ENCODE measurements around the gene FRS2. TPM values are rescaled to one million over a fixed set of nuclear protein-coding genes. Genes with fewer than 3 reads are reported as not detected.

The FRS2 gene
- total and polyA plus RNA-seq, 10 of the 15 experiments (the other 5 are each of a cell fraction or from before 2014, with no cell fraction given): 1.1 to 13.1 (median 5.9) TPM

GRCh38 chr12:69534389-69534822 is 64.2 kb downstream of the FRS2 start:
- intact Hi-C loops (cut with micrococcal nuclease; ENCODE audit: unreplicated experiment) (no loop called here), in situ Hi-C loops (cut with MboI) (no loop called here)
- RAD21 ChIA-PET (ENCODE audit: unreplicated experiment): interaction anchor here (0.5 to 1.3 kb wide), 5 partner anchors 17 to 177 kb away, joined by 3 to 4 read pairs (median 4); partner anchors contain the start of gene FRS2
- H3K27ac ChIP-seq (ENCODE audit: control insufficient read depth, insufficient read depth): no peak overlapping the region
- peak; percentile 51 for DNase-seq (ENCODE audit: low read depth, low spot score)
- peaks cover 2% of the 10 kb centered on the region for H3K79me2 ChIP-seq (ENCODE audit: control insufficient read depth, insufficient read depth, low read length)
- no peaks in the 10 kb centered on the region for H3K9me3 ChIP-seq (replicated peaks; ENCODE audit: control insufficient read depth, insufficient read depth, low read length)
- SMC1A ChIA-PET (ENCODE audit: uncharacterized antibody, unreplicated experiment): interaction anchor here (0.7 to 1.5 kb wide), 4 partner anchors 35 to 64 kb away, joined by 3 to 4 read pairs (median 3); partner anchors contain the start of gene FRS2
- H3K4me1 ChIP-seq (ENCODE audit: control insufficient read depth, insufficient read depth, low read length): peaks cover 10% of the 10 kb centered on the region
- H3K9ac ChIP-seq (ENCODE audit: control insufficient read depth, insufficient read depth, low read length): no peak overlapping the region
- BruUV-seq (replicated peaks): no TSS peak
- CTCF ChIA-PET: interaction anchor here (0.9 to 1.5 kb wide), 4 partner anchors 22 to 149 kb away, joined by 3 to 5 read pairs (median 4); no protein-coding TSS in a partner anchor
- H3K4me3 ChIP-seq: no peak overlapping the region
- WGBS (ENCODE audit: insufficient coverage, insufficient replicate concordance, low lambda C conversion rate, missing lambda C conversion rate): 35% methylated on average over 3 of the region's 3 CpGs
- no peaks in the 10 kb centered on the region for H3K27me3 ChIP-seq (replicated peaks in 1 of 2; ENCODE audit: control insufficient read depth in 2 of 2, insufficient read depth in 2 of 2, low read length in 1 of 2)
- H3K36me3 ChIP-seq (ENCODE audit: control insufficient read depth in 2 of 2, insufficient read depth in 2 of 2, low read length in 1 of 2): peaks cover 0 to 2% of the 10 kb centered on the region in 2 experiments; a peak in 2 of 4 replicates
- POLR2A ChIA-PET: interaction anchor here (0.5 to 1.1 kb wide), 2 partner anchors 13 to 612 kb away, joined by 3 to 4 read pairs; no protein-coding TSS in a partner anchor
- no peaks in the 10 kb centered on the region for H4K20me1 ChIP-seq (ENCODE audit: control insufficient read depth, insufficient read depth)
- no peak overlapping the region for H2AFZ ChIP-seq (ENCODE audit: control insufficient read depth, low read depth, low read length)
- H3K4me2 ChIP-seq (ENCODE audit: control insufficient read depth, insufficient read depth): peak overlapping the region; percentile 38; the same call in 1 of the 2 replicates
- peak; percentile 97 for ATAC-seq
- FAIRE-seq: no peak
- TF ChIP-seq IKZF1 (conservative IDR thresholded peaks at IDR 0.05) (peak; percentile 44; the same call in 1 of the 2 replicates), NBN (IDR thresholded peaks at IDR 0.05) (peak; percentile 71), MYC (IDR thresholded peaks at IDR 0.05; ENCODE audit: insufficient read depth, insufficient read length, insufficient replicate concordance, low read length, severe bottlenecking) (no peak), BHLHE40 (IDR thresholded peaks at IDR 0.05; ENCODE audit: borderline replicate concordance in 1 of 2, low read depth in 2 of 2, low read length in 1 of 2) (peak; percentile 46 to 77; a peak in 3 of 4 replicates), RAD51 (IDR thresholded peaks at IDR 0.05) (peak; percentile 78; the same call in 1 of the 2 replicates), SUPT20H (IDR thresholded peaks at IDR 0.05; ENCODE audit: borderline replicate concordance, control insufficient read depth, low read depth, low read length) (no peak), EP300 (IDR thresholded peaks at IDR 0.05; ENCODE audit: borderline replicate concordance in 1 of 2, control insufficient read depth in 1 of 2, low read depth in 2 of 2, low read length in 2 of 2) (peak; percentile 27 to 58; a peak in 3 of 4 replicates), JUNB (IDR thresholded peaks at IDR 0.05) (no peak), IKZF2 (IDR thresholded peaks at IDR 0.05) (peak; percentile 62 to 65; a peak in 2 of 4 replicates), CBX3 (IDR thresholded peaks at IDR 0.05; ENCODE audit: borderline replicate concordance, low read depth) (no peak), TCF7 (IDR thresholded peaks at IDR 0.05; ENCODE audit: borderline replicate concordance) (no peak), MXI1 (IDR thresholded peaks at IDR 0.05; ENCODE audit: low read depth, low read length) (peak; percentile 74; the same call in 1 of the 2 replicates), SMARCA5 (IDR thresholded peaks at IDR 0.05) (peak; percentile 64; the same call in 1 of the 2 replicates), MTA2 (IDR thresholded peaks at IDR 0.05; ENCODE audit: low read depth) (peak; percentile 35; the same call in 1 of the 2 replicates), USF2 (IDR thresholded peaks at IDR 0.05; ENCODE audit: borderline replicate concordance, low read depth, low read length) (peak; percentile 23; the same call in 1 of the 2 replicates)
- TF ChIP-seq, protein P1, sequence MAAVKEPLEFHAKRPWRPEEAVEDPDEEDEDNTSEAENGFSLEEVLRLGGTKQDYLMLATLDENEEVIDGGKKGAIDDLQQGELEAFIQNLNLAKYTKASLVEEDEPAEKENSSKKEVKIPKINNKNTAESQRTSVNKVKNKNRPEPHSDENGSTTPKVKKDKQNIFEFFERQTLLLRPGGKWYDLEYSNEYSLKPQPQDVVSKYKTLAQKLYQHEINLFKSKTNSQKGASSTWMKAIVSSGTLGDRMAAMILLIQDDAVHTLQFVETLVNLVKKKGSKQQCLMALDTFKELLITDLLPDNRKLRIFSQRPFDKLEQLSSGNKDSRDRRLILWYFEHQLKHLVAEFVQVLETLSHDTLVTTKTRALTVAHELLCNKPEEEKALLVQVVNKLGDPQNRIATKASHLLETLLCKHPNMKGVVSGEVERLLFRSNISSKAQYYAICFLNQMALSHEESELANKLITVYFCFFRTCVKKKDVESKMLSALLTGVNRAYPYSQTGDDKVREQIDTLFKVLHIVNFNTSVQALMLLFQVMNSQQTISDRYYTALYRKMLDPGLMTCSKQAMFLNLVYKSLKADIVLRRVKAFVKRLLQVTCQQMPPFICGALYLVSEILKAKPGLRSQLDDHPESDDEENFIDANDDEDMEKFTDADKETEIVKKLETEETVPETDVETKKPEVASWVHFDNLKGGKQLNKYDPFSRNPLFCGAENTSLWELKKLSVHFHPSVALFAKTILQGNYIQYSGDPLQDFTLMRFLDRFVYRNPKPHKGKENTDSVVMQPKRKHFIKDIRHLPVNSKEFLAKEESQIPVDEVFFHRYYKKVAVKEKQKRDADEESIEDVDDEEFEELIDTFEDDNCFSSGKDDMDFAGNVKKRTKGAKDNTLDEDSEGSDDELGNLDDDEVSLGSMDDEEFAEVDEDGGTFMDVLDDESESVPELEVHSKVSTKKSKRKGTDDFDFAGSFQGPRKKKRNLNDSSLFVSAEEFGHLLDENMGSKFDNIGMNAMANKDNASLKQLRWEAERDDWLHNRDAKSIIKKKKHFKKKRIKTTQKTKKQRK (IDR thresholded peaks at IDR 0.05; ENCODE audit: low read depth, low read length): no peak
- TF ChIP-seq, protein P2, sequence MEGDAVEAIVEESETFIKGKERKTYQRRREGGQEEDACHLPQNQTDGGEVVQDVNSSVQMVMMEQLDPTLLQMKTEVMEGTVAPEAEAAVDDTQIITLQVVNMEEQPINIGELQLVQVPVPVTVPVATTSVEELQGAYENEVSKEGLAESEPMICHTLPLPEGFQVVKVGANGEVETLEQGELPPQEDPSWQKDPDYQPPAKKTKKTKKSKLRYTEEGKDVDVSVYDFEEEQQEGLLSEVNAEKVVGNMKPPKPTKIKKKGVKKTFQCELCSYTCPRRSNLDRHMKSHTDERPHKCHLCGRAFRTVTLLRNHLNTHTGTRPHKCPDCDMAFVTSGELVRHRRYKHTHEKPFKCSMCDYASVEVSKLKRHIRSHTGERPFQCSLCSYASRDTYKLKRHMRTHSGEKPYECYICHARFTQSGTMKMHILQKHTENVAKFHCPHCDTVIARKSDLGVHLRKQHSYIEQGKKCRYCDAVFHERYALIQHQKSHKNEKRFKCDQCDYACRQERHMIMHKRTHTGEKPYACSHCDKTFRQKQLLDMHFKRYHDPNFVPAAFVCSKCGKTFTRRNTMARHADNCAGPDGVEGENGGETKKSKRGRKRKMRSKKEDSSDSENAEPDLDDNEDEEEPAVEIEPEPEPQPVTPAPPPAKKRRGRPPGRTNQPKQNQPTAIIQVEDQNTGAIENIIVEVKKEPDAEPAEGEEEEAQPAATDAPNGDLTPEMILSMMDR (IDR thresholded peaks at IDR 0.05 in 2 of 3, conservative IDR thresholded peaks at IDR 0.05 in 1 of 3; ENCODE audit: control insufficient read depth in 2 of 3, extremely low read depth in 1 of 3, insufficient read depth in 1 of 3, low read depth in 3 of 3, low read length in 3 of 3): no peak

All from GM12878 (cell line).